Measurements from ENCODE around the gene CRYBA2.

The CRYBA2 gene

GRCh38 chr2:218986148-218986761, 7.0 kb downstream of the CRYBA2 start:
- TF ChIP-seq, protein P1, sequence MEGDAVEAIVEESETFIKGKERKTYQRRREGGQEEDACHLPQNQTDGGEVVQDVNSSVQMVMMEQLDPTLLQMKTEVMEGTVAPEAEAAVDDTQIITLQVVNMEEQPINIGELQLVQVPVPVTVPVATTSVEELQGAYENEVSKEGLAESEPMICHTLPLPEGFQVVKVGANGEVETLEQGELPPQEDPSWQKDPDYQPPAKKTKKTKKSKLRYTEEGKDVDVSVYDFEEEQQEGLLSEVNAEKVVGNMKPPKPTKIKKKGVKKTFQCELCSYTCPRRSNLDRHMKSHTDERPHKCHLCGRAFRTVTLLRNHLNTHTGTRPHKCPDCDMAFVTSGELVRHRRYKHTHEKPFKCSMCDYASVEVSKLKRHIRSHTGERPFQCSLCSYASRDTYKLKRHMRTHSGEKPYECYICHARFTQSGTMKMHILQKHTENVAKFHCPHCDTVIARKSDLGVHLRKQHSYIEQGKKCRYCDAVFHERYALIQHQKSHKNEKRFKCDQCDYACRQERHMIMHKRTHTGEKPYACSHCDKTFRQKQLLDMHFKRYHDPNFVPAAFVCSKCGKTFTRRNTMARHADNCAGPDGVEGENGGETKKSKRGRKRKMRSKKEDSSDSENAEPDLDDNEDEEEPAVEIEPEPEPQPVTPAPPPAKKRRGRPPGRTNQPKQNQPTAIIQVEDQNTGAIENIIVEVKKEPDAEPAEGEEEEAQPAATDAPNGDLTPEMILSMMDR (IDR thresholded peaks at IDR 0.05; ENCODE audit: borderline replicate concordance, insufficient read depth, low read depth, low read length): no peak
- no peak overlapping the region for H3K4me3 ChIP-seq (ENCODE audit: low read depth, low read length)

DNA sequence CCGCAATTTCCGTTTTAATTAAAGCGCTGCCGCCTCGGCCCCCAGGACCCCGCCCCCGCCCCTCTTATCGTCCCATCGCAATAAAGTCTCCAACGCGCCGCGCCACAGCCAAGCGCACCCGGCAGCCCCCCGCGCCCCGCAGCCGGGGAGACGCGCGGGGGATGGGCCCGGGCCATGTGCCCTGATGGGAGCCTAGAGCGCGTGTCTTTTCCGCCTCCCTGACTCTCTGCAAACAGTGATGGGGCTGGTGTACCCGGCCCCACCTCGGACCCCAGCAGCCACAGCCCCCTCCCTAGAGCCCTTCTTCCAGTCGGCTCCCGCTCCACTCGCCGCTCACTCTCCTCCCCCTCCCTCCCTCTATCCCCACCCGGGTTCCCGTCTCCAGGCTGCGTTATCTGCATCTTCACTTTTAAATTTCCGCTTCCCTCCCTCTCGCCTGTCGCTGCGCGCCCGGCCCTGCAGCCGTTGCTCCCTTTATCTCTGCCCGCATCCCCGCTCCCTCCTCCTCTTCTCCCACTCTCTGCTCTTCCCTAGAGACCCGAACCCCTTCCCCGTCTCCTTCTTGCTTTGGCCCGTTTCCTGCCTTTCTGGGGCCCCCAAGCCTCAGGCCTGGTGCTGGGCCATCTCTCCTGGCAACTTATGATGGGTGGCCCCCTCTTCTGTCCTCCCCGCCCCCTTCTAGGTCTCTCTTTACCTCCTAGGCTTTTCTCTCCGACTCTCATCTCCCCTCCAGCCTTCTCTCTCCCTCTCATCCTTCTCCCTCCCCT, 7.7 kb downstream of the CRYBA2 start:
- H3K4me3 ChIP-seq (ENCODE audit: low read depth, low read length): no peak overlapping the region
- TF ChIP-seq, protein P1 (IDR thresholded peaks at IDR 0.05; ENCODE audit: borderline replicate concordance, insufficient read depth, low read depth, low read length): no peak

DNA sequence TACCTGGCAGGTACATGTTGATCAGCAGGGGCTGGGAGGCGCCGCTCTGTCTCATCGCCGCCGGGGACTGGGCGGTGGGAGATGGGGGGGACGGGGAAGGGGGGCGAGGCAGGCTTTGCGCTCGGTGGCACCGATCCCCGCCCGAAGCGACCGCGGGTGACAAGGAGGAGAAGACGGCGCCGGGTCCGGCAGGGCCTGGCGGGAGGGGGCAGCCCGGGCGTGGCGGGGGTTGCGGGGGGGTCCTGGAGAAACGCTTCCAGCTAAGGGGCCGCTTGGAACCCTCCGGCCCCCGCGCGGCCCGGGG, 8.2 kb downstream of the CRYBA2 start, which contains the start of gene FEV:
Gene FEV (minus strand): TSS at position 164 of the 304 bp plus-strand sequence. CDS start 109 bp downstream, at position 55.
- H3K4me3 ChIP-seq (ENCODE audit: low read depth, low read length): no peak within 1 kb of the TSS
- TF ChIP-seq, protein P1 (IDR thresholded peaks at IDR 0.05; ENCODE audit: borderline replicate concordance, insufficient read depth, low read depth, low read length): no peak

DNA sequence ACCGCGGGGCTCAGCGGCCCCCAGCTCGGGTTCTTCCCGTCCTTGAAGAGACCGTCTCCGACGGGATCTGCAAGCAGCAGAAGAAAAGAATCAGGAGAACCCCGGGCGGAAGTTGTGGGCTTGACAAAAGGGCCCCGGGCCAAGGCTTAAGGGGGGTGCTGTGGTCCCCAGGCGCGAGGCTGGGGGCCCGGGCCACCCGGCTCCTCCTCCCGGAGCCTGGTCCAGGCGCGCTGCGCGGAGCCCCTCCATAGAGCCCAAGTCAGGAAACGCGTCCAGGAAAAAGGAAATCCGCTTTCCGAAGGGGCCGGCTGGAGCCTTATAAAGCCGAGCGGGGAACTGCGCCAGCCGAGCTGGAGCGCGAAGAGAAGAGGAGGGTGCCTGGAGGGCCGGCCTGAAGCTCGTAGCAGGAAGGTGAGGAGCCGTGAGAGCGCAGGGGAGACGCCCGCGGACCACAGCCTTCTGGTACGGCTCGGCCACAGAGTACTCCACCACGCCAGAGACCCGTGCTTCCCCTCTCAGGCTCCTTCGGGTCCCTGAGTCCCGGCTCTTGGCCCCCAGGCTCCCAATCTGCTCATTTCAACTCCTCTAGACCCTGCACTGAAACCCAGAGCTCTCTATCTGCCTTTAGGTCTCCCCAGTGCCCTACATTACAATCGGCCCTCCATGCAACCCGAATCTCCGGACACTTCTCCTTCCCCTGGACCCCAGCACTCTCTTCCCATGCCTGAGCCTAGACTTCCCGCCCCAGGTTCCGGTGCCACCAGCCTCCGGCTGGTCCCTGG, 8.8 kb downstream of the CRYBA2 start:
- no peak overlapping the region for H3K4me3 ChIP-seq (ENCODE audit: low read depth, low read length)
- TF ChIP-seq, protein P1 (IDR thresholded peaks at IDR 0.05; ENCODE audit: borderline replicate concordance, insufficient read depth, low read depth, low read length): no peak

DNA sequence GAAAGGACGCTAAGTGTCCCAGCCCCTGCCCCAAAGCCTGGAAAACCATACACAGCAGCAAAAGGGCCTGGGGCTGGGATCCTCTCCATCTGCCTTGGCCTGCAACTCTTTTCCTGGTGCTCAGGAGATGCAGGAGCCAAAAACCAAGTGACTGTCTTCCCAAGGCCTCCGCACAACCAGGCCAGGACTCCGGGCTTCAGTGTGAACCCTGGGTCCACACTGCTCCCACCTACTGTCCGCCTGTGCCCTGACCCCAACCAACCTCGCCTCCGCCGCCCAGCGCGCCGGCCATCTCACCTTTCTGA, 9.3 kb downstream of the CRYBA2 start:
- no peak overlapping the region for H3K4me3 ChIP-seq (ENCODE audit: low read depth, low read length)

DNA sequence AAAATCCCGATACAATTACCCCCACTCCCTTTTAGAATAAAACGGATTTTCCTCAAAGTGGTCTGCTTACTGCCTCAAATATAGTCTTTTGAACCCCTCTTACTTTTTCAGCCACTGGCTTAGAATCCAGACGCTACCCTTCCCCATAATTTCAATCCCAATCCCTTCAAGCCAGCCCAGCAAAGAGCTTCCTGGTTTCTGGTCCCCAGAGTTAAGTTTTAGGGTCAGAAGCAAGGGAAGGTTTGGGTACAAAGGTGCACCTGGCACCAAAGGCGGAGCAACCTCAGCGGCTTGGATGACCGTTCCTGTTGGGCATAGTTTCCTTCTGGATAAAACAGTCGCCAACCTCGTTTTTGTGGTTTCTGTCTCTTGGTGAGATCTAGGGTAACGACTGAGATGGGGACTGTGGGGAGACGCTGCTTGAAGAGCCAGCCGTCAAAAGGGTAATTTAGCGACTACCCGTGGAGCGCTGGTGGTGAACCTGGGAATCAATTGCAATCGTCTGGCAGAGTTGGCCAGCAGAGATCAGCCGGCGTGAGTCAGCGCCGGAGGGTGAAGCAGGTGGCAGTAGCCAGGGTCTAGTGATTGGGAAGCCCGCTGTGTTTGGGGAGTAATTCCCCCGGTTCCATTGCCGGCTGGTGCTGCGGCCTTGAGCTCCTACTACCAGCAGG, 9.8 kb downstream of the CRYBA2 start:
- TF ChIP-seq, protein P1 (IDR thresholded peaks at IDR 0.05; ENCODE audit: borderline replicate concordance, insufficient read depth, low read depth, low read length): no peak
- H3K4me3 ChIP-seq (ENCODE audit: low read depth, low read length): no peak overlapping the region

More for the DNA sequence above, 9.3 kb downstream of the CRYBA2 start:
- TF ChIP-seq, protein P1 (IDR thresholded peaks at IDR 0.05; ENCODE audit: borderline replicate concordance, insufficient read depth, low read depth, low read length): no peak

Measured in GM12875 (cell line).